NCI-H1105 (cell line): Measurements from ENCODE around the gene ZNF367.
A peak's percentile ranks its signal among the peaks of the same experiment; 100 is the strongest.
"Not testable (repeated sequence)": the region's sequence is repeated elsewhere in the genome, so short reads cannot be mapped to it uniquely, and the experiment has no call there.

ENCODE experiments used
- DNase-seq: peaks from one replicate; lab custom pipeline; 2025; lab: John Stamatoyannopoulos, UW

Gene ZNF367

DNA sequence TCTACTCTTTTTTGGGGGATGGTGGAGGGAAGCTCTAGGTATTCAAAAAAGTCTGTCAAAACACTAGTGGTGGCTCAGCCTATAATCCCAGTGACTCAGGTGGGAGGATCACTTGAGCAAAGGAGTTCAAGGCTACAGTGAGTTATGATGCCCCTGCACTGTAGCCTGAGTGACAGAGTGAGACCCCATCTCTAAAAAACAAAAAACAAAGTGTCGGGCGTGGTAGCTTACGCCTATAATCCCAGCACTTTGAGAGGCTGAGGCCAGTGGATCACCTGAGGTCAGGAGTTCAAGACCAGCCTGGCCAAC, 18.9 kb downstream of the ZNF367 start:
- DNase-seq: no peak

- no peak for DNase-seq
These were observed 19.4 kb downstream of the ZNF367 start for GRCh38 chr9:96398582-96399324.

DNA sequence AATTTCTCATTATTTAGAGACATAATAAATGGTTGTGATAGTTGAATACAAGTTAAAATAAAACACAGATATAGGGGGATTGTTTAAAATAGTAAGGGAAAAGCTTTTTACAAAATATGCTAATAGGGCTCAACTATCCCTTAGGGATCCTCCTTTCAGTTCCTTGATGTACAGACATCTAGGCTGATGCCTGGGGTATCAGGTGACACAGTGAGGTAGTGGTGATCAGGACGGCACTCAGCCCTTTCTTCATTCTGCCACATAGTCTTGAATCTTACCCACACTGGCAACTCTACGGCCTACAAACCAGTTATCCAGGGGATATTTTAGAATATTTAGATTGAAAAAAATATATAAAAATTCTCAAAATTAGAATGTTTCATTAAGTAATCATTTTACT, 22.2 kb downstream of the ZNF367 start:
- no peak for DNase-seq

GRCh38 chr9:96394832-96395496, 23.2 kb downstream of the ZNF367 start:
- no peak for DNase-seq

GRCh38 chr9:96392263-96392662, 25.9 kb downstream of the ZNF367 start:
- no peak for DNase-seq

GRCh38 chr9:96391021-96391765, 27.0 kb downstream of the ZNF367 start:
- DNase-seq: no peak

GRCh38 chr9:96388144-96388543, 30.0 kb downstream of the ZNF367 start:
- DNase-seq: no peak

DNA sequence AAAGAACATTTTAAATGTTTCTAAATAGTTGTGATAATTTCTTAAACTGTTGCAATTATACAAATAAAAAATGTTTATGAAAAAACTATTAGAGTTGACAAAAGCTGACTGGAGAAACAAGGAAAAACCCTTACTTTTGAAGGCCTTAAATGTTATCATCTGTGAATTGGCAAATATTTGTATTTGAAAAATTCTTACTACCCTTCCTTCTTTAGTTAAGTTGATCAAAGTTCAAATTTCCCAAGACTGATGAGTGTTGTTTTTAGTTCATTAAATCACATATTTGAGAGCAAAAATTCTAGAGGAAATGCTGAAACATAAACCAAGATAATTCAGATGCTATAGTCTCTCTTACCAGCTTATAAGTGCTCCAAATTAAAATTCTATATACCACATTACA, 32.0 kb downstream of the ZNF367 start:
- DNase-seq: no peak

GRCh38 chr9:96383165-96383942, 34.8 kb downstream of the ZNF367 start, which contains the start of gene SLC35D2:
TSS of gene SLC35D2 (minus strand) at chr9:96383711. CDS start at chr9:96383634, 77 bp downstream.
- peak; percentile 10 for DNase-seq

DNA sequence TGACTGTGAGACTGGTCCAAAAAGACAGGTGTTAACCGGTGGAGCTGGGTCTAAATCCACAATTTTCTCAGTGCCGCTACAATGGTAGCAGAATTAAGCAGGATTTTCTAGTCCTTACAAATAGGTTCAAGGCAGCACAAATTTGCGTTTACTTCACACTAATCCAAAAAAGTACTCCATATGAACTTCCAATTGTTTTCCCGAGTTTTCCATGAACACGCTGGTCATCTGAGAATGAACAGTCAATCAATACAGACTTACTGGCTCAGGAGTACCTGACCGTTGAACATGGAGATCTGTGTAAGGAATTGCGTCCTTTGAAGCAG, 35.4 kb downstream of the ZNF367 start:
- DNase-seq: no peak

- no peak for DNase-seq
These were observed 36.0 kb downstream of the ZNF367 start for GRCh38 chr9:96382175-96382574.

DNA sequence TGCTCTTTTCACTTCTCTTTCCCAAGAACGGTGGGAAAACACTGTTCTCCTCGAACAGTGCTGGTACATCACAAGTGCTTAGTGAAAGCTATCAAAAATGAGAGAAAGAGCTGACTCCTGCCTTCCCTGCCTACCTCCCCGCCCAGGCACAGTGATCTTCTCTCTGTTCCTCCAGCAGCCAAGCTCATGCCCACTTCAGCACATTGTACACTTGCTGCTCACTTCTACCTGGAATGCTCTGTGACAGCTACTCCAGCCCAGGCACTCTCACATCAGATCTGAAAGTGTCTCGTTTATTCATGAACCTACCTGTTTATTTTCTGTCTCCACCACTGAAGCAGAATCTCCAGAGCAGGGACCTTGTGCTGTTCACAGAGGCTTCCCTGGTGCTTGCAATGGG, 36.5 kb downstream of the ZNF367 start:
- no peak for DNase-seq

DNA sequence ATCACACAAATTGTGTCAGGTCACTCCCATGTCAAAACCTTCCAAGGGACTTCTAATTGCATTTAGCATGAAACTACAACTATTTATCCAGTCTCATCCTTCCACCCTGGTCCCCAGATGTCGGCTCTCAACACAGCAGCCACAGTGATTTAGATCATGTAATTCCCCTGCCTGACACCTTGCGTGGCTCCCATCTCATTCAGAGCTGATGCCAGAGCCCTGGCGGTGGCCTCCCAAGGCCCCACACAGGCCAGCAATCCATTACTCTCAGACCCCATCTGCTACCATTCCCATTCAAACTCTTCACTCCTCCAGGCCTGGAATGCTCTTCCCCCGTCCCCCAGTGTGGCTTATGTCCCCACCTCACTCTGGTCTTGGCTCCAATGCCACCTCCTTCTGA, 37.0 kb downstream of the ZNF367 start:
- no peak for DNase-seq

DNA sequence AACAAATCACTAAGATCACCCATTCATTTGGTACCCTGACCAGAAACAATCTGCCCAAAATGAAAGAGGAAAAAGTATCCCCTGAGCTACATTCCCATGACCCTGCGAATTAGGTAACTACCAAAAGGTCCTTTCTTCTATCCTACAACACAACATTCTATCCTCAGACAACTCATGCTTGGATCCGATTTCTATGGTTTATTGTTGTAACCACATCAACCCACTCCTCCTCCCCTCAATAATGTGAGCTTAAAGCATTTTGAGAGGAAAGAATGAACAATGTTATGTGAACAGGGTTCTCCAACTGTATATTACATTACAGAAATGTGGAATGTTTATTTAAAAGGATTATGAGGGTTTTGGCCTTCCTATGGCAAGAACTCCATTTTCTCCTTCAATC, 38.7 kb downstream of the ZNF367 start:
- no peak for DNase-seq

DNA sequence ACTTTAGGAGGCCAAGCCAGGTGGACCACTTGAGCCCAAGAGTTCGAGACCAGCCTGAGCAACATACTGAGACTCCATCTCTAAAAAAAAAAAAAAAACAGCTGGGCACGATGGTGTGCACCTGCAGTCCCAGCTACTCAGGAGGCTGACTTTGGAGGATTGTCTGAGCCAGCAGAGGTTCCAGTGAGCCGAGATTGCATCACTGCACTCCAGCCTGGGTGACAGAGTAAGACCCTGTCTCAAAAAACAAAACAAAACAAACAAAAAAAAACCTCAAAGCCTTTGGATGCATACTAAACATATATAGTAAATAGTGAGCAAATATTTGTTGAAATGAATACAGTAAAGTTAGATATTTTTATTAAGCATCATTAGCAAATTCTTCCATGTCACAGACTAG, 40.0 kb downstream of the ZNF367 start:
- no peak for DNase-seq

DNA sequence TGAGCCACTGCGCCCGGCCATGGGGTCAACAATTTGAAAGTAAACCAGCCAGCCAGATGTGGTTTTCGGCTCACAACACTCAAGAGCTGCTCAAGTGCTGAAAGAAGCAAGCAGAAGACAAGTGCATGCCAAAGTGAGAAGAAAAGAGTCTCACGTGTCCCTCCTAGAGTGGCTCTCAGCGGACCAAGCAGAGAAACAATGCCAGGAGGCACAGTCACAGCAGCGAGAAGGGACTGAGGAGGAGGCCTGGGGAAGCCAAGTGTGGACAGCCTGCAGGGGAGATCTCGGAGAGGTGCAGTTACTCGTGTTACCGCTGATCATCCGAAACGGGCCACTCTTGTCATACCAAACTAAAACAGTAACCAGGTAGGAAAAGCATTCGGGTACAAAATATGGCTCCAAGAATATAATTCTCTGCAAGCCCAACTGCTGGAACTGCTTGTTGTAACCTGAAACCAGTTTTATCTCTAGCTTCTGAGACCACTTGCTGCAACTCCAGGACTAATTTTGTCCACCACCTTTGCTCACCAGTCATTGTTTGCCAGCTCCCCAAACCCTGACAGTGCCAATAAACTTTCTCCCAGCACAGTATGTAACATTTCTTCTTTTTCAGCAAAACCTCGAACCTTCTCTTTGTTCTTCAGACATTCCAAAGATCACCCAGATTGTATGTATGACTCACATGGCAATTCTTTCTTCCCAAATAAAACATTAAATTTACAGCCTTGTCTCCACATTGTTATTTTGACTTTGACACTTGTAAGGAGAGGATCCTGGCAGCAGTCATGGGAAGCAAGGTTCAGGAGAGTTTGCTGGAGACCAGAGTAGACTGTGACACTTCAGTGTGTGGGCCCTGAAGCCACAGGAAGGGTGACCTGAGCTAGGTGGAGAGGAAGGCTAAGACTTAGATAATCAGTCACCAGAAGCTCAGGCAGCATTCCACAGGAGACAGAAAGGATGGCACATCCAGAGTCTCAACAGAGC, 41.0 kb downstream of the ZNF367 start:
- DNase-seq: no peak

GRCh38 chr9:96375507-96375906, 42.7 kb downstream of the ZNF367 start:
- not testable (repeated sequence) for DNase-seq

GRCh38 chr9:96367943-96368342, 50.2 kb downstream of the ZNF367 start:
- no peak for DNase-seq

DNA sequence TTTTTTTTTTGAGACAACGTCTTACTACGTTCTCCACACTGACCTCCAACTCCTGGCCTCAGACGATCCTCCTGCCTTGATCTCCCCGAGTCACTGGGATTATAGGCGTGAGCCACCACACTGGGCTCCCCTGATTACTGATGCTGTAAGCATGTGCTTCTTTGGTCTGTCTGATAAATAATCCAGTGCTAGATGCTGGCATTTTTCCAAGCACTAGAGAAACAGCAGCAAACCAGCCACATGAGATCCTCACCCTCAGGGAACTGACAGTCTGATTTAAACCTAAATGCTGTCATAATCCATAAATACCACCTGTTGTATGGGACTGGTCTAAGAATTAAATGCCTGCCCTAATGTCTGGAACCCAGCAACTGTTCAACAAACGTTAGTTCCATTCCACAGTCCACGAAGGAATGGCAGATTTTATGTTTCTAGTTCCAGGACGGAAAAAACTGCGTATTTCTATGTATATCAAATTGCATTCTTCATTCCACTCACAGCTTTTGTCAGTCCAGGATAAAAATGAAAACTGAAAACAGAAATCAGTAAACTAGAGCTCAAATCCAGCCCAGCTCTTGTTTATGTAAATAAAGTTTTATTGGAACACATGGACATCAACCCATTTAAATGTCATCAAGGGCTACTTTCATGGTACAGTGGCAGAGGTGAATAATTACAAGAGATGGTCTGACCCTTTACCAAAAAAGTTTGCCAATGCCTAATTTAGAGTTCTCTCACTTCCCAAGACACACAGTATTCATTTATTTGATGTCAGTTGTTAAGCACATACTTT, 54.8 kb downstream of the ZNF367 start:
- DNase-seq: no peak

- not testable (repeated sequence) for DNase-seq
These were observed 56.1 kb downstream of the ZNF367 start for GRCh38 chr9:96362119-96362518.
